Liver (tissue), 9 donors: ENCODE results near the gene PXYLP1. TPM values are rescaled to one million over a fixed set of nuclear protein-coding genes. Genes with fewer than 3 reads are reported as not detected.

Source experiments
- DNase-seq: peaks from one replicate; pipeline ENCODE4 v3.0.0-alpha.2; 2017; ENCODE audit warnings: low spot score
- H3K27ac ChIP-seq, 2 donors: one replicate each; pipeline ENCODE4 v1.7.0; 2013; ENCODE audit warnings: inconsistent platforms in 2 of 2, low read length in 2 of 2, control low read depth in 1 of 2, low read depth in 1 of 2, mild to moderate bottlenecking in 1 of 2
- H3K27me3 ChIP-seq, 4 donors: one replicate each; pipeline versions ENCODE4 v1.6.1 to v1.7.0; 2013; ENCODE audit warnings: low read length in 3 of 4, inconsistent platforms in 1 of 4, mild to moderate bottlenecking in 1 of 4, moderate library complexity in 1 of 4; ENCODE audit not compliant: control insufficient read depth in 4 of 4, insufficient read depth in 4 of 4
- H3K36me3 ChIP-seq, 4 donors: one replicate each; pipeline versions ENCODE4 v1.6.1 to v1.7.0; 2013; ENCODE audit warnings: low read length in 3 of 4, mild to moderate bottlenecking in 3 of 4, low read depth in 1 of 4, moderate library complexity in 1 of 4; ENCODE audit not compliant: control insufficient read depth in 4 of 4, insufficient read depth in 3 of 4
- H3K4me1 ChIP-seq, 4 donors: one replicate each; pipeline versions ENCODE4 v1.6.1 to v1.7.0; 2013; ENCODE audit warnings: low read length in 3 of 4, mild to moderate bottlenecking in 3 of 4, moderate library complexity in 1 of 4; ENCODE audit not compliant: control insufficient read depth in 4 of 4, insufficient read depth in 4 of 4
- H3K4me3 ChIP-seq, 3 donors: one replicate each; pipeline versions ENCODE4 v1.6.1 to v1.7.0; 2013; ENCODE audit warnings: low read length in 3 of 3, control low read depth in 1 of 3, low read depth in 1 of 3, mild to moderate bottlenecking in 1 of 3
- H3K9ac ChIP-seq, 2 donors: one replicate each; pipeline ENCODE4 v1.7.0; 2013; ENCODE audit warnings: low read length in 2 of 2, mild to moderate bottlenecking in 2 of 2, moderate library complexity in 2 of 2, control low read depth in 1 of 2, low read depth in 1 of 2
- H3K9me3 ChIP-seq, 4 donors: one replicate each; pipeline versions ENCODE4 v1.6.1 to v1.7.0; 2013; ENCODE audit warnings: low read length in 3 of 4; ENCODE audit not compliant: control insufficient read depth in 4 of 4
- ATF3 ChIP-seq: IDR thresholded peaks from 2 replicates; pipeline ENCODE4 v1.6.1; 2016; ENCODE audit warnings: antibody characterized with exemption
- CTCF ChIP-seq: fragments of 150-350 bp; IDR thresholded peaks from 2 replicates; pipeline ENCODE4 v1.5.1; 2017; ENCODE audit warnings: improper control_type of control experiment, low read depth, low read length; ENCODE audit not compliant: missing input control
- EGR1 ChIP-seq, 2 donors: IDR thresholded peaks; 2 replicates each; pipeline ENCODE4 v1.6.1; 2016 to 2018; ENCODE audit warnings: antibody characterized with exemption in 2 of 2, low read depth in 2 of 2
- GABPA ChIP-seq, 2 donors: IDR thresholded peaks in 1 of 2; conservative IDR thresholded peaks in 1 of 2; 2 replicates each; pipeline ENCODE4 v1.6.1; 2016; ENCODE audit warnings: antibody characterized with exemption in 2 of 2, mild to moderate bottlenecking in 1 of 2, moderate library complexity in 1 of 2
- HNF4G ChIP-seq: IDR thresholded peaks from 2 replicates; pipeline ENCODE4 v1.6.1; 2016; ENCODE audit warnings: antibody characterized with exemption
- JUND ChIP-seq, 2 donors: IDR thresholded peaks; 2 replicates each; pipeline ENCODE4 v1.6.1; 2016; ENCODE audit warnings: antibody characterized with exemption in 2 of 2
- NR2F2 ChIP-seq: IDR thresholded peaks from 2 replicates; pipeline ENCODE4 v1.6.1; 2016; ENCODE audit warnings: antibody characterized with exemption
- RAD21 ChIP-seq, 2 donors: IDR thresholded peaks; 2 replicates each; pipeline ENCODE4 v1.6.1; 2016; ENCODE audit warnings: antibody characterized with exemption in 2 of 2, mild to moderate bottlenecking in 2 of 2
- REST ChIP-seq: IDR thresholded peaks from 2 replicates; pipeline ENCODE4 v1.6.1; 2016; ENCODE audit warnings: antibody characterized with exemption, mild to moderate bottlenecking
- RXRA ChIP-seq, 2 donors: IDR thresholded peaks; 2 replicates each; pipeline ENCODE4 v1.6.1; 2017 to 2018; ENCODE audit warnings: antibody characterized with exemption in 2 of 2, mild to moderate bottlenecking in 1 of 2
- SP1 ChIP-seq: IDR thresholded peaks from 2 replicates; pipeline ENCODE4 v1.6.1; 2018; ENCODE audit warnings: antibody characterized with exemption, mild to moderate bottlenecking
- TAF1 ChIP-seq: conservative IDR thresholded peaks from 2 replicates; pipeline ENCODE4 v1.6.1; 2016; ENCODE audit warnings: antibody characterized with exemption, mild to moderate bottlenecking
- ZBTB33 ChIP-seq: IDR thresholded peaks from 2 replicates; pipeline ENCODE4 v1.6.1; 2016; ENCODE audit warnings: antibody characterized with exemption
- WGBS: extraction: QIAGEN DNeasy Blood & Tissue Kit; methylation state at CpG from one replicate; pipeline ENCODE4 v1.1.7; 2013; 5-methylcytosine and 5-hydroxymethylcytosine counted together
- polyA plus RNA-seq, 2 donors: library from polyadenylated mRNA; stranded (reverse) in 1 of 2; unstranded in 1 of 2; fragments of 200-250 nt in 1 of 2; fragments of >200 nt in 1 of 2; fragmentation: Nextera tagmentation in 1 of 2; extraction: Ambion mirVana in 1 of 2; gene quantifications; one replicate each; pipeline versions ENCODE4 v1.2.1 to v1.2.3, GENCODE V29; 2013 to 2015
- total RNA-seq, 2 donors: library from RNA; depleted of rRNA; stranded (reverse); fragments of >200 nt; gene quantifications; one replicate each; pipeline ENCODE4 v1.2.3, GENCODE V29; 2014
- donor health status: healthy.
- donor health status: healthy.
- donor health status: healthy.
- donor health status: healthy.
- donor health status: healthy.

The PXYLP1 gene
- total and polyA plus RNA-seq, 4 donors = 1.1 to 5.3 (median 3.1) TPM

GRCh38 chr3:141289228-141289772 lies 57.7 kb downstream of the PXYLP1 start:
- Histone ChIP-seq H3K9ac (no peak overlapping the region), H3K36me3 (peaks cover 0 to 5% (median 0%) of the 10 kb centered on the region in 4 donors), H3K27ac (no peak overlapping the region), H3K4me3 (no peak overlapping the region), H3K27me3 (no peaks in the 10 kb centered on the region), H3K9me3 (no peaks in the 10 kb centered on the region), H3K4me1 (peaks cover 0 to 13% (median 2%) of the 10 kb centered on the region in 4 donors)
- TF ChIP-seq GABPA (IDR thresholded peaks at IDR 0.05 in 1 of 2, conservative IDR thresholded peaks at IDR 0.05 in 1 of 2) = no peak
- no peak for TF ChIP-seq ZBTB33
- no peak for TF ChIP-seq RAD21 (IDR thresholded peaks at IDR 0.05)
- no peak for TF ChIP-seq JUND (IDR thresholded peaks at IDR 0.05)
- TF ChIP-seq CTCF = no peak
- no peak for TF ChIP-seq NR2F2
- no peak for TF ChIP-seq RXRA (IDR thresholded peaks at IDR 0.05)
- no peak for TF ChIP-seq REST
- 73% methylated on average over 2 of the region's 2 CpGs for whole genome bisulfite sequencing
- no peak for DNase-seq

- H3K4me1 ChIP-seq = peaks cover 0 to 16% (median 2%) of the 10 kb centered on the region in 4 donors
- no peak overlapping the region for H3K4me3 ChIP-seq
- TF ChIP-seq HNF4G (no peak), ATF3 (no peak), EGR1 (IDR thresholded peaks at IDR 0.05; ENCODE audit: low read depth in 2 of 2) (no peak), CTCF (no peak), RAD21 (IDR thresholded peaks at IDR 0.05) (no peak), TAF1 (no peak), ZBTB33 (no peak), SP1 (no peak), NR2F2 (no peak), JUND (IDR thresholded peaks at IDR 0.05) (no peak)
- no peaks in the 10 kb centered on the region for H3K9me3 ChIP-seq
- H3K9ac ChIP-seq = no peak overlapping the region
- WGBS = 90% methylated on average over 12 of the region's 12 CpGs
- H3K27me3 ChIP-seq = no peaks in the 10 kb centered on the region
- peaks cover 0 to 5% (median 0%) of the 10 kb centered on the region in 4 donors for H3K36me3 ChIP-seq
- H3K27ac ChIP-seq = no peak overlapping the region
- no peak for DNase-seq
Measured at GRCh38 chr3:141291559-141292355, 60.1 kb downstream of the PXYLP1 start.
